Neuronal stem cell (in vitro differentiated cells): ENCODE measurements around the gene SLC40A1.

ENCODE experiments used
- DNase-seq: peaks from one replicate; pipeline ENCODE4 v3.0.0-alpha.2; 2013; ENCODE audit warnings: low spot score
- H2AFZ ChIP-seq: one replicate; pipeline ENCODE4 v1.6.1; 2013; ENCODE audit warnings: mild to moderate bottlenecking, low read length, inconsistent platforms
- H2AK5ac ChIP-seq: 2 replicates; pipeline ENCODE4 v1.6.1; 2013; ENCODE audit warnings: low read depth, mild to moderate bottlenecking, inconsistent platforms, low read length, moderate library complexity, mixed read lengths
- H2BK120ac ChIP-seq: 2 replicates; pipeline ENCODE4 v1.6.1; 2013; ENCODE audit warnings: low read depth, mild to moderate bottlenecking, inconsistent platforms, low read length, moderate library complexity, mixed read lengths
- H2BK12ac ChIP-seq: one replicate; pipeline ENCODE4 v1.6.1; 2013; ENCODE audit warnings: low read length, inconsistent platforms
- H2BK15ac ChIP-seq: 2 replicates; pipeline ENCODE4 v1.6.1; 2013; ENCODE audit warnings: mild to moderate bottlenecking, low read length, inconsistent platforms, mixed read lengths
- H2BK5ac ChIP-seq: one replicate; pipeline ENCODE4 v1.6.1; 2013; ENCODE audit warnings: inconsistent platforms, mild to moderate bottlenecking, low read length, moderate library complexity
- H3K14ac ChIP-seq: one replicate; pipeline ENCODE4 v1.6.1; 2013; ENCODE audit warnings: low read length, inconsistent platforms
- H3K18ac ChIP-seq: 2 replicates; pipeline ENCODE4 v1.6.1; 2013; ENCODE audit warnings: low read length, inconsistent platforms
- H3K23ac ChIP-seq: 2 replicates; pipeline ENCODE4 v1.6.1; 2013; ENCODE audit warnings: low read depth, mild to moderate bottlenecking, mixed read lengths, low read length, inconsistent platforms; ENCODE audit not compliant: poor library complexity
- H3K27ac ChIP-seq: replicated peaks from 3 replicates; pipeline ENCODE4 v1.5.1; 2013; ENCODE audit warnings: low read length, inconsistent platforms
- H3K27me3 ChIP-seq, 3 experiments: 2 replicates each; pipeline ENCODE4 v1.6.1; 2013; ENCODE audit warnings: low read length in 3 of 3, mild to moderate bottlenecking in 2 of 3, inconsistent platforms in 1 of 3, low read depth in 1 of 3, mixed read lengths in 1 of 3, moderate library complexity in 1 of 3; ENCODE audit not compliant: control insufficient read depth in 3 of 3, insufficient read depth in 3 of 3
- H3K36me3 ChIP-seq, 2 donors: replicated peaks in 1 of 2; 2 replicates each; pipeline ENCODE4 v1.6.1; 2013; ENCODE audit warnings: low read length in 2 of 2; ENCODE audit not compliant: control insufficient read depth in 2 of 2, insufficient read depth in 2 of 2
- H3K4ac ChIP-seq: 2 replicates; pipeline ENCODE4 v1.6.1; 2013; ENCODE audit warnings: inconsistent platforms, mild to moderate bottlenecking, low read length, moderate library complexity
- H3K4me1 ChIP-seq, 2 donors: 1 replicate in 1 of 2; 2 replicates in 1 of 2; pipeline ENCODE4 v1.6.1; 2013; ENCODE audit warnings: low read length in 2 of 2, low read depth in 1 of 2; ENCODE audit not compliant: control insufficient read depth in 2 of 2, insufficient read depth in 1 of 2
- H3K4me2 ChIP-seq: one replicate; pipeline ENCODE4 v1.6.1; 2013; ENCODE audit warnings: mild to moderate bottlenecking, low read length, inconsistent platforms; ENCODE audit not compliant: insufficient read depth, poor library complexity, severe bottlenecking
- H3K4me3 ChIP-seq, 2 donors: 2 replicates each; pipeline ENCODE4 v1.5.1; 2013; ENCODE audit warnings: low read length in 2 of 2, mild to moderate bottlenecking in 2 of 2, inconsistent platforms in 1 of 2, moderate library complexity in 1 of 2
- H3K79me1 ChIP-seq: one replicate; pipeline ENCODE4 v1.6.1; 2013; ENCODE audit warnings: low read depth, mild to moderate bottlenecking, inconsistent platforms, low read length, moderate library complexity
- H3K9ac ChIP-seq: one replicate; pipeline ENCODE4 v1.6.1; 2013; ENCODE audit warnings: mild to moderate bottlenecking, low read depth, low read length, inconsistent platforms; ENCODE audit not compliant: poor library complexity
- H3K9me3 ChIP-seq, 2 donors: replicated peaks in 1 of 2; 2 replicates each; pipeline versions ENCODE3 to v1.6.1; 2013; ENCODE audit warnings: low read length in 2 of 2, mild to moderate bottlenecking in 2 of 2, inconsistent platforms in 1 of 2, low read depth in 1 of 2, mixed read lengths in 1 of 2, moderate library complexity in 1 of 2; ENCODE audit not compliant: control insufficient read depth in 2 of 2, insufficient read depth in 1 of 2
- H4K8ac ChIP-seq: one replicate; pipeline ENCODE4 v1.6.1; 2013; ENCODE audit warnings: low read depth, mild to moderate bottlenecking, inconsistent platforms, low read length, moderate library complexity
- H4K91ac ChIP-seq: one replicate; pipeline ENCODE4 v1.6.1; 2013; ENCODE audit warnings: low read length, low read depth, mild to moderate bottlenecking, inconsistent platforms; ENCODE audit not compliant: poor library complexity
- WGBS, 2 donors: extraction: QIAGEN DNeasy Blood & Tissue Kit; methylation state at CpG; one replicate each; pipeline ENCODE4 v1.1.7; 2013; ENCODE audit warnings: missing lambda C conversion rate in 2 of 2, mixed read lengths in 1 of 2; ENCODE audit not compliant: insufficient read length in 2 of 2, insufficient replicate concordance in 1 of 2; ENCODE audit errors: extremely low coverage in 2 of 2; 5-methylcytosine and 5-hydroxymethylcytosine counted together

Gene SLC40A1

DNA sequence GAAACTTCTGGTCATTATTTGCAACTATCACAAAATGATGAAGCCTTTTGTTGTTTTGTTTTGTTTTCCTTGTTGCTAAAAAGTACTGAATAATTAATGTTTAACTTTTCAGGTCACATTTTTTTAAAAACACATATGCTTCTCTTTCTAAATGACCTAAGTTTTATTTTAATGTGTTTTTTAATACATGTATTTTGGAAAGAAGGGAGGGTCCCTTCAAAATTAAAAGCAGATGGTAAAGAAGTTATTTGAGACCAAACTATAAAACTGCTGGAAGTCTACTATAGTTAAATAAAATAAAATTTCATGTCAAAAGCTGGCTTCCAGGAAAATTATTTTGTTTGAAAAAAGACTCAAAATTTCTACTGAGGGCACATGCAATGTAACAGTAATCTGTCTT, 41.2 kb upstream of the SLC40A1 start:
- Histone ChIP-seq H3K27me3 (no peaks in the 10 kb centered on the region), H3K9ac (no peak overlapping the region), H2BK5ac (no peak overlapping the region), H4K8ac (no peak overlapping the region), H3K4me3 (no peak overlapping the region), H3K18ac (no peak overlapping the region), H2BK120ac (no peak overlapping the region), H3K4me2 (no peak overlapping the region), H3K79me1 (no peaks in the 10 kb centered on the region), H3K27ac (no peak overlapping the region), H3K36me3 (no peaks in the 10 kb centered on the region), H2AFZ (no peak overlapping the region), H2AK5ac (no peak overlapping the region), H3K23ac (no peak overlapping the region), H3K9me3 (no peaks in the 10 kb centered on the region), H4K91ac (no peak overlapping the region), H3K14ac (no peak overlapping the region), H3K4ac (no peak overlapping the region), H2BK12ac (no peak overlapping the region), H3K4me1 (no peaks in the 10 kb centered on the region), H2BK15ac (no peak overlapping the region)
- DNase-seq = no peak

DNA sequence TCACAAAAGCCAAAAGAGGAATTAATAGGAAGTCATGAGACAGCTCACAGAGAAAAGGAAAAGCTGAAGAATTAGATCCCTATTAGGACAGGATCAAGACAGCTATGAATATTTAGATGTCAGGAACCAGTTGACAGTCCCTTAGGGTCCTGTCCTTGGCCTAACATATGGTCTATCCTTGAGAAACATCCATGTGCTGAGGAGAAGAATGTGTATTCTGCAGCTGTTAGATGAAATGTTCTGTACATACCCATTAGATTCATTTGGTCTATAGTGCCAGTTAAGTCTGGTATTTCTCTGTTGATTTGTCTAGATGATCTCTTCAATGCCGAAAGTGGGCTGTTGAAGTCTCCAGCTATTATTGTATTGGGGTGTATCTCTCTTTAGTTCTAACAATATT, 37.6 kb upstream of the SLC40A1 start:
- Histone ChIP-seq H3K4ac (no peak overlapping the region), H3K9ac (no peak overlapping the region), H2AK5ac (no peak overlapping the region), H2BK120ac (no peak overlapping the region), H4K91ac (no peak overlapping the region), H3K4me3 (no peak overlapping the region), H2BK15ac (no peak overlapping the region), H3K4me1 (no peaks in the 10 kb centered on the region), H3K27me3 (no peaks in the 10 kb centered on the region), H3K18ac (no peak overlapping the region), H3K36me3 (no peaks in the 10 kb centered on the region), H2BK5ac (no peak overlapping the region), H3K9me3 (no peaks in the 10 kb centered on the region), H3K23ac (no peak overlapping the region), H3K4me2 (no peak overlapping the region), H2AFZ (no peak overlapping the region), H4K8ac (no peak overlapping the region), H3K14ac (no peak overlapping the region), H2BK12ac (no peak overlapping the region), H3K27ac (no peak overlapping the region), H3K79me1 (no peaks in the 10 kb centered on the region)
- WGBS, 2 donors = no CpG with 5 or more reads among the region's 1 CpG
- no peak for DNase-seq

DNA sequence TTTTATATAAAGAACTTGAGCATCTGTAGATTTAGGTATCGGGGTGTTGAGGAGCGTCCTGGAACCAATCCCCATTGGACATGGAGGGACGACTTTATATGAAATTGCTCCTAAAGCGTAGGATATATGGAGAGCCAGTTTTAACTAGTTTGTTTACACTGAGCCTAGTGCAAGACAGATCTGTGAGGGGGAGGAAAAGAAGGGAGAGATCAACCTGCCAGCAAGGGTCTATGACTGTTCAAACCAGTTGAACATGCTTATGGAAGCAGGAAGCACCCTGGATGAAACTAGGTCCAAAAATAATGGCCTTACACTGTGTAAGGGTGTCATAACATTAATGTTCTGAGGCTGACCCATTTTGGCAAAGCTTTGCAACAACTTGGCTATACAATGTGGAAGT, 34.0 kb upstream of the SLC40A1 start:
- no peaks in the 10 kb centered on the region for H3K27me3 ChIP-seq
- H3K4me1 ChIP-seq = no peaks in the 10 kb centered on the region
- H3K23ac ChIP-seq = no peak overlapping the region
- no peak overlapping the region for H2BK12ac ChIP-seq
- WGBS, 2 donors = no CpG with 5 or more reads among the region's 4 CpGs
- H3K14ac ChIP-seq = no peak overlapping the region
- no peak for DNase-seq
- no peaks in the 10 kb centered on the region for H3K9me3 ChIP-seq
- no peak overlapping the region for H2BK15ac ChIP-seq
- no peaks in the 10 kb centered on the region for H3K79me1 ChIP-seq
- H3K9ac ChIP-seq = no peak overlapping the region
- no peak overlapping the region for H3K18ac ChIP-seq
- no peak overlapping the region for H2BK5ac ChIP-seq
- H3K4me3 ChIP-seq = no peak overlapping the region
- H3K27ac ChIP-seq = no peak overlapping the region
- H2AFZ ChIP-seq = no peak overlapping the region
- H3K36me3 ChIP-seq = no peaks in the 10 kb centered on the region
- H3K4me2 ChIP-seq = no peak overlapping the region
- no peak overlapping the region for H2AK5ac ChIP-seq
- H4K8ac ChIP-seq = no peak overlapping the region
- no peak overlapping the region for H3K4ac ChIP-seq
- no peak overlapping the region for H4K91ac ChIP-seq
- no peak overlapping the region for H2BK120ac ChIP-seq

DNA sequence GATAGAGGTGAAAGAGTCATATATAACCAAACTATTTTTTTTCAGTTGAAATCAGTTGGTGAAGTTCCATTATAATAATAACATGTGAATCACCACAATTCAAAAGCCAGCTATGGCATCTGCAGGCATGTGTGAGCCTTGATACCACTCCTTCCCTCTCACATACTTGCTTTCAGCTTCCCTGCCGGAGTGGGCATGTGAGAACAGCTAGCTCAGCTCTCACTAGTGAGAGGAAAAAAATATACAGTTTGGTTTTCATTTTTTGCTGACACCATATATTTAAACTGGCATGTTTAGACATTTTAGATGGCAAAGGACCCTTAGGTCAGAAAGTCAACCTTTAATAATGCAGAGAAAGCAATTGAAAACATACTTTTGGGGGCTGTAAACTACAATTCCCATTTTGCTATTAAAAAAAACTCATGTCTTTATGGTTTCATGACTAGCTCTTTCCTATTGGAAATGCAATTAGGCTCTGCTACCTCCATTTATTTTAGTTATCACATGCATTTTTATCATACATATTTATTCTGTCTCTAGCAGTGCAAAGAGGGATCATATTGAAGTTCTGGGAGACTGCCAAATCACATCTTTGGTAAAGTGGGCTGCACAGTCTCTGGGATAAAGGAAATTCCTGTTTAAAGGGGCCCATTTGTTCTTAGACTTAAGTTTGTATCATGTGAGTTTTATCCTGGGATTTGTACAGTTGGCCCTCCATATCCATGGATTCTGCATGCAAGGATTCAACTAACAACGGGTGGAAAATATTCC, 33.2 kb upstream of the SLC40A1 start:
- no peak overlapping the region for H3K4me3 ChIP-seq
- H2BK12ac ChIP-seq = no peak overlapping the region
- DNase-seq = no peak

More for the DNA sequence above, 33.2 kb upstream of the SLC40A1 start:
- H2BK15ac ChIP-seq = no peak overlapping the region
- H3K9me3 ChIP-seq = no peaks in the 10 kb centered on the region
- H2AK5ac ChIP-seq = no peak overlapping the region
- H2AFZ ChIP-seq = no peak overlapping the region
- H3K79me1 ChIP-seq = no peaks in the 10 kb centered on the region
- no peak overlapping the region for H3K18ac ChIP-seq
- no peak overlapping the region for H2BK5ac ChIP-seq
- H3K23ac ChIP-seq = no peak overlapping the region
- no peaks in the 10 kb centered on the region for H3K4me1 ChIP-seq
- H3K4me2 ChIP-seq = no peak overlapping the region
- no peak overlapping the region for H4K91ac ChIP-seq
- no peak overlapping the region for H3K4ac ChIP-seq
- no peaks in the 10 kb centered on the region for H3K27me3 ChIP-seq
- no peak overlapping the region for H3K14ac ChIP-seq
- H3K27ac ChIP-seq = no peak overlapping the region
- H2BK120ac ChIP-seq = no peak overlapping the region
- no peak overlapping the region for H4K8ac ChIP-seq
- WGBS, 2 donors = no CpG with 5 or more reads among the region's 2 CpGs
- no peaks in the 10 kb centered on the region for H3K36me3 ChIP-seq
- H3K9ac ChIP-seq = no peak overlapping the region
